Measurements from ENCODE around the gene FSHR.

FSHR gene

DNA sequence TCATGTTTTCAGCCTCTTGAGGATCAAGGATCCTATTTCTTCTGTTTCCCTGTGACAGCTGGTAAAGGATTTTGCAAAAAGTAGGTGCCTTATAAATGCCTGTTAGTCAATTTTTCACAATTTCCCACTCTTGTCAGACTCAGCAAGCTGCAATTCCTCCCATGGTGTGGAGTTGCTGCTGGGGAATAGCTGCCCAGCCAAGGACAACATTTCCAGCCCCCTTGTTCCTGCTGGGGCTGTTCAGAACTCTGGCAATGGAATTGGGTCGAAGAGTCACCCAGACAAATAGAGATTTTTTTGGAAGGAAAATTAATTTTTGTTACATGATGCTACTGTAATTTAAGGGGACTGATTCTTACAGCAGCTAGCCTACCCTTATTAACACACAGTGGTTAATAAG lies 43.7 kb downstream of the FSHR start:
- DNase-seq: no peak

DNA sequence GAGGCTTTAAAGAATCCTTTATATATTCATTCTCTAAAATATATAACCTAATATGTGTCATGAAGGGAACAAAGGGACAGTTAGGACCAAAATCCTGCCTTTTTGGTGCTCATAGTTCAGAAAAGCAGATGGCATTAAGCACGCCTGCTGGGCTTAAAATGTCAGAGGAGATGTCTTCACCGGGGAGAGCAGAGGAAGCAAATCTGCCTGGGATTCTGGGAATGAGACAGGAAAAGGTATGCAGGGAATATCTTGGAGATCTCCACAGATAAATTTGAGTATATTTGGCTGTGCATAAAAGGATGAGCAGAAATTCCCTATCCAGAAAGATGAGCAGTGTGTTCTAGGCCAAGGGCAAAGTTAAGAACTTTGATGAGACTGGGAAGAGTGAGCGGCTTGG lies 45.5 kb downstream of the FSHR start:
- DNase-seq: no peak

GRCh38 chr2:49108436-49108835 lies 45.9 kb downstream of the FSHR start:
- DNase-seq: no peak

- DNase-seq: no peak
Observed at GRCh38 chr2:49105506-49105905, 48.8 kb downstream of the FSHR start.

GRCh38 chr2:49102146-49102545 lies 52.2 kb downstream of the FSHR start:
- no peak for DNase-seq

DNA sequence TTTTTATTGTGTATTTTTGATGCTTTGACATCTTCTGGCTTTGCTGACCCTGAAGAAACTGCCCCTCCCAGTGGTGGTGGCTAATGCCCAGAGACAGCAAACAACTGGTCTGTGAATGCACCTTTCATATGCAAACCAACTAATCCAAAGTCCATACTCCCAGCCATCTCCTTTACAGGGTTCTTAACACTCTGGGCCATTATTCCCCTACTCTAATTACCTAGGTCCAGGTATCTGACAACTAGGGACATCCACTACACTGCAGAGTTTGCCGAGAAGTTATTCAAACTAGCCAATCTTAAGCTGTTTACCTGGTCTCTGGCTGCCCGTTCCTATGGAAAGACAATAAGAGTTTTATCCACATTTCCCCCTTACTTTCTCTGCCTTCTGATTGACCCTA lies 73.6 kb downstream of the FSHR start:
- no peak for DNase-seq

- DNase-seq: no peak
Observed at GRCh38 chr2:49070716-49071115, 83.6 kb downstream of the FSHR start.

GRCh38 chr2:49069829-49070228 lies 84.5 kb downstream of the FSHR start:
- DNase-seq: no peak

DNA sequence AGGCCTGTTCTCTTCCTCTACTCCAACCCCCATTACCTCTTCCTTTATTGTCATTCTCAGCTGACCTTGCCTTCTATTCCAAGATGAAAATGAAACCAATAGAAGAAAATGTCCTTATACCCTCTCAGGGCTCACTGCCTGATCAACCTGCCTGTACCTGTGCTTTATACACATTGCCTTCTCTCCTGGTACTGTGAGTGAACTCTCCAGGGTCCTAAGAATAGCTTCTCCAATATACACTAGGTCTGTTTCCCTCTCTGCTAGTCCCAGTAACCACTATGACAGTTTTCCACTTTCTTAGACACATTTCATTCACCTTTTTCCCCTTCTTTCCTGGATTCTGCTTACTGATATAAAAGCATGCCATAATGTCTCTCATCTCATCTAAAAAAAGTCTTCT lies 85.7 kb downstream of the FSHR start:
- DNase-seq: no peak

GRCh38 chr2:49067971-49068370 lies 86.3 kb downstream of the FSHR start:
- DNase-seq: no peak

- no peak for DNase-seq
Observed at GRCh38 chr2:49053156-49053555, 101.2 kb downstream of the FSHR start.

DNA sequence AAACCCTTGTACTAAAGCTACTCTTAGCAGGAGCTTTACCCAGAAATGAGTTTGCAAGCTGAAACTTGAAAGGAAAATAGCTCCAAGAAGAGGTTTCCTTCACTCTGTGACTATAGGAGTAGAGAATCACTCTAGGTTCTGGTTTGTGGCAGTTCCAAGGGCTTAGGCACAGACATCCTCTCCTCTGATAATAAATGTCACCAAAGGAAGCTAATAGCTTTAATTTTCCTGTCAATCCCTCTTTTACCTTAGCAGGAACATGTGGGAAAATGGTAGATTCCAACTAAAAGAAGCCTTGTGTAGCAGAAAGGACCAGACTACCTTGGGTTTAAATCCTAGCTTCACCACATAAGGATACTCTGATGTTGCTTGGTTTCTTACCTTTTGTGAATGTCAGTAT lies 104.0 kb downstream of the FSHR start:
- DNase-seq: no peak

- no peak for DNase-seq
Observed at GRCh38 chr2:49049161-49049560, 105.2 kb downstream of the FSHR start.

DNA sequence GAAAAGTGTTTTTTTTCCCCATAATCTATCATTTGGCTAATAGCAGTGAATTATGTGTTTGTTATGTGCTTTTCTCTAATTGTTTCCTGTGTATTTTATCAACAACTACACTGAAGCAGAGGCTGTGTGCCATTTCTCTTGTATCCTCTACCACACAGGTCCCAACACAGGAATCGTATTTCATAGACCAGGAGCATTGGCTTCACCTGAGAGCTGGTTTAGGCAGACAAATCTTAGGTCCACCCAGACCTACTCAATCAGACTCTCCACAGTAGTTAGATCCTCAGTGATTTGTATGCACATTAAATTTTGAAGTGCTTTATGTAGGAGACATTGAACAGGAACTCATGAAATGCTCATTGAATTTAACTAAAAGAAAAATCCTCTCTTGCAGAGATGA lies 109.2 kb downstream of the FSHR start:
- no peak for DNase-seq

DNA sequence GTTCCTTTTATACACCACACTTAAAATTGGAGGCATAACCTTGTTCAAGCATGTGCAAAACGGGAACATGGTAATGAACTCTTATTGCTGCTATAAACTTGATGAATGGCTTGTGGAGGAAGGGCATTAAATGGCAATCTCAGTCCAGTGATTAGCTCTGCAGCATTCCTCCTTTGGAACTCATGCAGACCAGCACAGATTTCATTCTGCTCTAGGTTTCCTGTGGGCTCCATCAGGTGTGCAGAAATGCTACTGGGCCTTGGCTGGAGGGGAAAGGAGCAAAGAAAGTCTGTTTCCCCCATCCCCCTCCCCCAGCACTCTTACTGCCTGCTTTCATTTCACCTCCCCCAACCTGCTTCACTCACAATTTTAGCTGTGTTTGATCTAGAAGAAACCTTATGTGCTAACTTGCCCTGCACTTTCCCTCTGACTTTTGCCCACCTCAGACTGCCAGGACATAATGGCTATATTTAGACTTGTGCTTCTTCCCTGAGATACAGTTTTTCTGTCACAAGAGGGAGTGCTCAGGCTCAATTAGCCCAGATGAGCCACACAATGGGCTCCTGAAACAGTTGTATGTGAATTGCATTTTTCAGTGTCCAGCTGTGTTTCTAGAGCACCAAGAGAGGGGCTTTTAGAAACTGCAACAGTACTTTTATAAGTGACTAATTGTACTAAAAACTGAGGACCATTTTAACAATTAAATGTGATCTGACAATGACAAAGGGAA lies 109.8 kb downstream of the FSHR start:
- DNase-seq: no peak

DNA sequence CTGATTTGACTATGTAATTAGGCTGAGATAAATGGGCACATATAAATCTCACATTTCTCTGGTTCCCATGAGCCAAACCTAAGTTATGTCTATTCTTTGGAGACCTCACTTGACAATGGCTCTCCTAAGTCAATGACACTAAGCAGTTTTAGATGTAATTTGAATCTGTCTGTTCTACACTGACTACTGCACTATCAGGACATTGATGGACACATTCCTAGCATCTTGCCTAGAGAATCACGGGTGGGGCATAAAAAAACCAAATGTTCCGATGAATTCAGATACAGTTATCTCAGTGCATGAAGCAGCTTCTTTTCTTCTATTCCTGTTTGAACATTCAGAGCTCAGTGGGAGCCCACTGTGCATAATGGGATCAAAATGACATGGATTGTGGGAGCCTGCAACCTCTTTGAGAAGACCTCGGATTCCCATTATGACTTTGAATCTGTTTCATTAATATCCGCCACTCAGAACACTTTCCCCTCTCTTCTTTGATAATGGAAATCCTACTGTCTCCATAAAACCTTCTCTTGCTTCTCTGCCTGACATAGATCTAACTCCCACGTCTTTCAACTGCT lies 110.8 kb downstream of the FSHR start:
- DNase-seq: no peak

GRCh38 chr2:49042488-49042887 lies 111.8 kb downstream of the FSHR start:
- DNase-seq: no peak

DNA sequence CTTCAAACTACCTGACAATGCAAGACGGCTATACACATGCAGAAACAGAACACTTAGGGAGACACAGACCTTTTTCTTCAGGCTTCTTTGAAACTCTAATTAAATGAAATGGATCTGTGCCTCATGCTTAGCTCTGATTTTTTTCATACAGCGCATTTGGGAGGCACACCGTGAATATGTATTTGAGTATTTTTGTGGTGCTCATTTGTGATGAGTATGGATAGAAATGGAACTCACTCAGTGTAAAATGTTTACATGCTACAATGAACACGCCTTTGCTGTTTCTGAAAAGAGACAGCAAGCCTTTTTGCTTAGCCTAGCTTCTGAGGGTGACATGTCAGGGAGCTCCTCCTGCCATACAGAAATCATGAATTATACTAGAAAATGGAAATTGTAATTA lies 113.3 kb downstream of the FSHR start:
- no peak for DNase-seq

DNA sequence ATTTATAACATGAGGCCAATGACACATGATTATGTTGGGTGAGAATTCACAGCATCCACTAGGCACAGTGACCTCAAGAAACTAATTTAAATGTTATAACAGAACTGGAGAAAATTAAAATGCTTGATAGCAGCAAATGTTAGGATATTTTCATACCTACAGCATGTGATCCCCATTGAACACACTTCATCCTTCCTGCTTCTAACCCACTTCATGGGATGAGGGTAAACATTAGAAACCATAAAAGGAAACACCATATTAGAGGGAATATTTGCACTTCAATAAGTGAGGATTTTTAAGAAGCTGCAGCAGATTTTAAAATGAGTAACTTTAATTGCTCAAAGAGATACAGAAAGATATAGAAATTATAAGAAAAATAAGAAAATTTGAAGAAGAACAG lies 117.1 kb downstream of the FSHR start:
- no peak for DNase-seq

- DNase-seq: no peak
Observed at GRCh38 chr2:49035481-49035880, 118.8 kb downstream of the FSHR start.

GRCh38 chr2:49033394-49034185 lies 120.7 kb downstream of the FSHR start:
- no peak for DNase-seq

DNA sequence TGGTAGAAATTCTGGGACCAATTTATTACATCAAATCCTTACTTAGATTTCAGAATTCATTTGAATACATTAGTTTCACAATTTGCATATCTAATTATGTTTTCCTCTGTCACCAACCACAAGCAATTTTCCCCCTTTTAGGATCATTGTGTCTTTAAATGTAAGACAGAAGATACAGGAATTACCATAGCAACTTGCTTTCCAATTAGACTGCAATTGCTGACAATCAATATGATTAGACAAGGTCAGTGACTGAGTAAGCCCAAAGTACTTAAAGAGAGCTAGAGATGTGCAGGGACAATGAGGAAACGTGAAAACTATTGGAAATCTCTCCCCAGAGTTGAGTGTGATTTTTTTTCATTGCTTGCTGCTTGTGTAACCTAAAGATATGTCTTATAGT lies 121.4 kb downstream of the FSHR start:
- DNase-seq: no peak

DNA sequence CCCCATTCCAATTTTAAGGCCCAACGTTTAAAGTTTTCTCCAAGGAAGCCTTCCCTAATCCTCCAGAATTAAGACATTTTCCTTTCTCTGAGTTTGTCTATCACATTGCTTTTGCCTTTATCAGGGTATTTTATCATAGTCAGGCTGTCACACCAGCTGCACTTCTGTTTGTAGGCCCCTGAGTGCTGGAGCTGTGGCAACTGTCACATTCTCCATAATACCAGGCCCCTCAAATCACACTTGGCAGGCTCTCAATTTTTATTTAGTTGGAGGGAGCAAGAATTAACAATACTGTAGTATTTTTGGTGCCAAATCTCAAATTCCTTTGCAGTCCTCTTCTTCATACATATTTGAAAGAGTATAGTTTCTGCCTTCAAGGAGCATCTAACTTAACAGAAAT lies 122.2 kb downstream of the FSHR start:
- DNase-seq: no peak

DNA sequence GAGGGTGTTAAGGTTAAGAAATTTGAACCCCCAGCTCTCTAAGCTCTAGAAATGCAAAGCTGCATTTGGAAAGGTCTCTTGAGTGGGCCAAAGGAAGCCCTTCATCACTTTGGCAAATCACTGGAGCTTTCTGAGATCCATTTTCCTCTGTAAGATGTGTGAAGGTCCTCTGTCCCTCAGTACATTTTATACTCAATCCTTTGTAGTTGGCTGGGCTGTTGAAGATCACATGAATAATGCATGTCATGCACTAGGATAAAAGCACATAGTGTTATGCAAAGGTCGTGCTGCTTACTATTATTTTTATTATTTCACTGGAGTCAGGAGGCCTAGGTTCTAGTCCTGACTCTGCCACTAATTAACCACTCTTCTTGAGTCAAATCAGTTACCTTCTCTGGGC lies 124.9 kb downstream of the FSHR start:
- no peak for DNase-seq

All from CD4-positive, alpha-beta T cell treated with Interleukin-12 subunit alpha and Interleukin-12 subunit beta, for 1 hour (primary cell).